Gastroesophageal sphincter (tissue), 4 donors: ENCODE data around the gene CDK5R1. TPM values are rescaled to one million over a fixed set of nuclear protein-coding genes. Genes with fewer than 3 reads are reported as not detected.
"Not testable (repeated sequence)": the region's sequence is repeated elsewhere in the genome, so short reads cannot be mapped to it uniquely, and the experiment has no call there.

Experiments
- ATAC-seq: fragments of 150-250 bp; one replicate; pipeline ENCODE4 v1.9.1; 2016; ENCODE audit warnings: mild to moderate bottlenecking, moderate library complexity
- H3K27ac ChIP-seq, 4 donors: fragments of 200-600 bp; sonication (generic) in 3 of 4; 1 replicate in 3 of 4; 2 replicates in 1 of 4; pipeline ENCODE4 v1.5.1; 2016 to 2019
- H3K27me3 ChIP-seq: fragments of 200-600 bp; sonication (generic); one replicate; pipeline ENCODE4 v1.5.1; 2019
- H3K36me3 ChIP-seq, 2 donors: fragments of 200-600 bp; sonication (generic); one replicate each; pipeline ENCODE4 v1.5.1; 2019; ENCODE audit warnings: control low read depth in 1 of 2
- H3K4me1 ChIP-seq, 3 donors: fragments of 200-600 bp; sonication (generic); 1 replicate in 2 of 3; 2 replicates in 1 of 3; pipeline ENCODE4 v1.5.1; 2016 to 2019; ENCODE audit warnings: control low read depth in 2 of 3
- H3K4me3 ChIP-seq, 2 donors: fragments of 200-600 bp; sonication (generic); one replicate each; pipeline ENCODE4 v1.5.1; 2019; ENCODE audit warnings: mild to moderate bottlenecking in 1 of 2, moderate library complexity in 1 of 2
- H3K9me3 ChIP-seq, 3 donors: fragments of 200-600 bp; sonication (generic); one replicate each; pipeline ENCODE4 v1.5.1; 2017 to 2019; ENCODE audit warnings: control low read depth in 2 of 3
- EP300 ChIP-seq: sonication (generic); formaldehyde crosslinking; IDR thresholded peaks from one replicate; pipeline ENCODE4 v1.6.1; 2017; ENCODE audit warnings: antibody characterized with exemption, mild to moderate bottlenecking
- POLR2A ChIP-seq, 2 donors: fragments of 450-650 bp; IDR thresholded peaks; one replicate each; pipeline ENCODE4 v1.6.1; 2017; ENCODE audit warnings: antibody characterized with exemption in 2 of 2, mild to moderate bottlenecking in 2 of 2, moderate library complexity in 1 of 2
- POLR2AphosphoS5 ChIP-seq: sonication (generic); formaldehyde crosslinking; IDR thresholded peaks from one replicate; pipeline ENCODE4 v1.6.1; 2017; ENCODE audit warnings: antibody characterized with exemption
- WGBS, 2 donors: methylation state at CpG; one replicate each; pipeline ENCODE4 v1.1.5; 2018; ENCODE audit warnings: low coverage in 1 of 2; 5-methylcytosine and 5-hydroxymethylcytosine counted together
- total RNA-seq, 4 donors: library from RNA; depleted of rRNA; stranded (reverse); fragments of >200 nt; gene quantifications; one replicate each; pipeline ENCODE4 v1.1.0, GENCODE V29; 2016
- TF ChIP-seq, protein P1 (sequence below), 4 experiments: fragments of 200-600 bp in 2 of 4; fragments of 450-650 bp in 2 of 4; sonication (generic) in 1 of 4; IDR thresholded peaks; one replicate each; pipeline ENCODE4 v1.5.1; 2017 to 2019; ENCODE audit warnings: antibody characterized with exemption in 4 of 4, mild to moderate bottlenecking in 2 of 4, moderate library complexity in 2 of 4

Gene CDK5R1
- total RNA-seq, 4 donors from 2014 or later: 0.54 to 1.5 (median 1.0) TPM; not detected in 1

DNA sequence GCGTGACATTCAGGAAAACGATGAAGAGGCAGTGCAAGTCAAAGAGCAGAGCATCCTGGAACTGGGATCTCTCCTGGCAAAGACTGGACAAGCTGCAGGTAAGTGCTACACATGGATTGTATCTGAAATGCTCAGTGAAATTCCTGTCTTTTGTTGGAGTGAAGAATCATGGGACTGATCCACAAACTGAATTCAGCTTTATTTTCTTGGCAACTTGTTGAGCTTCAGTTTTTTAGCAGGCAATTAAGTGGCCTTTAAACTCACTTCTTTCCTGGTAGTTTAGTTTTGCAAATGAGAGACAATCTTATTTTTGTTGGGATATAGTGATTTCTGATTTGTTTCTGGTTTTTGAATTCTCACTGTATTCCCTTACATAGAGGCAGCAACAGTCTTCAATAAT is 39.8 kb upstream of the CDK5R1 start:
- TF ChIP-seq EP300 (no peak), POLR2AphosphoS5 (no peak), POLR2A (IDR thresholded peaks at IDR 0.05) (no peak)
- TF ChIP-seq, protein P1, sequence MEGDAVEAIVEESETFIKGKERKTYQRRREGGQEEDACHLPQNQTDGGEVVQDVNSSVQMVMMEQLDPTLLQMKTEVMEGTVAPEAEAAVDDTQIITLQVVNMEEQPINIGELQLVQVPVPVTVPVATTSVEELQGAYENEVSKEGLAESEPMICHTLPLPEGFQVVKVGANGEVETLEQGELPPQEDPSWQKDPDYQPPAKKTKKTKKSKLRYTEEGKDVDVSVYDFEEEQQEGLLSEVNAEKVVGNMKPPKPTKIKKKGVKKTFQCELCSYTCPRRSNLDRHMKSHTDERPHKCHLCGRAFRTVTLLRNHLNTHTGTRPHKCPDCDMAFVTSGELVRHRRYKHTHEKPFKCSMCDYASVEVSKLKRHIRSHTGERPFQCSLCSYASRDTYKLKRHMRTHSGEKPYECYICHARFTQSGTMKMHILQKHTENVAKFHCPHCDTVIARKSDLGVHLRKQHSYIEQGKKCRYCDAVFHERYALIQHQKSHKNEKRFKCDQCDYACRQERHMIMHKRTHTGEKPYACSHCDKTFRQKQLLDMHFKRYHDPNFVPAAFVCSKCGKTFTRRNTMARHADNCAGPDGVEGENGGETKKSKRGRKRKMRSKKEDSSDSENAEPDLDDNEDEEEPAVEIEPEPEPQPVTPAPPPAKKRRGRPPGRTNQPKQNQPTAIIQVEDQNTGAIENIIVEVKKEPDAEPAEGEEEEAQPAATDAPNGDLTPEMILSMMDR (IDR thresholded peaks at IDR 0.05): no peak
- no peak for ATAC-seq
- WGBS, 2 donors: 54 to 81% methylated on average over 2 of the region's 2 CpGs
- H3K36me3 ChIP-seq: peaks cover 5 to 50% of the 10 kb centered on the region in 2 donors
- H3K27me3 ChIP-seq: no peaks in the 10 kb centered on the region
- no peaks in the 10 kb centered on the region for H3K9me3 ChIP-seq
- H3K4me1 ChIP-seq: peaks cover 5 to 31% (median 9%) of the 10 kb centered on the region in 3 donors
- no peak overlapping the region for H3K4me3 ChIP-seq
- H3K27ac ChIP-seq: no peak overlapping the region

DNA sequence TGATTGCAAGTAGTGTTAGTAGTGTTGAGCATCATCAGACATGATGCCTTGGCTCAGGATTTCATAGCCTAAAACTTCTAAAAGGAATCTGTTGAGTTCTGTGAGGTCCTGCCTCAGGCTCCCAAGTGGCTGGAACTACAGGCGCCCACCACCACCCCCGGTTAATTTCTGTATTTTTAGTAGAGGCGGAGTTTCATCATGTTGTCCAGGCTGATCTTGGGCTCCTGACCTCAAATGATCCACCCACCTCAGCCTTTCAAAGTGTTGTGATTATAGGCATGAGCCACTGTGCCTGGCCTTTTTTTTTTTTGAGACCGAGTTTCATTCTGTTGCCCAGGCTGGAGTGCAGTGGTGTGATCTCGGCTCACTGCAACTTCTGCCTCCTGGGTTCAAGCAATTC is 36.8 kb upstream of the CDK5R1 start:
- H3K27ac ChIP-seq: no peak overlapping the region
- WGBS, 2 donors: 95% methylated on average over 3 of the region's 5 CpGs; no CpG with 5 or more reads in 1 of the 2 donors
- no peak for ATAC-seq
- peaks cover 5 to 22% (median 7%) of the 10 kb centered on the region in 3 donors for H3K4me1 ChIP-seq
- TF ChIP-seq, protein P1 (IDR thresholded peaks at IDR 0.05): no peak
- TF ChIP-seq POLR2AphosphoS5 (no peak), POLR2A (IDR thresholded peaks at IDR 0.05) (no peak), EP300 (no peak)
- H3K4me3 ChIP-seq: no peak overlapping the region
- peaks cover 5 to 81% of the 10 kb centered on the region in 2 donors for H3K36me3 ChIP-seq
- H3K9me3 ChIP-seq: no peaks in the 10 kb centered on the region
- no peaks in the 10 kb centered on the region for H3K27me3 ChIP-seq

DNA sequence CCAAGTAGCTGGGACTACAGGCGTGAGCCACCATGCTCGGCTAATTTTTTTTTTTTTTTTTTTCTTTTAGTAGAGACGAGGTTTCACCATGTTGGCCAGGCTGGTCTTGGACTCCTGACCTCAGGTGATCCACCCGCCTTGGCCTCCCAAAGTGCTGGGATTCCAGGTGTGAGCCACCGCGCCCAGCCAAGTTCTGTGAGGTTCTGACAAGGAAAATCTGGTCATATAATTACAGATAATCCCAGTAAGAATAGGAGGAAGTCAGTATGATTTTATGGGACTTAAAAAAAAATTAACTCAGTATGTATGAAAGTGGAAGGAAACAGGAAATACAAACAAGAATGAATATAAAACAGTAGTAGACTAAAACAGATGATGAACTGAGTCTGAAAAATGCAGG is 36.4 kb upstream of the CDK5R1 start:
- ATAC-seq, H3K27ac ChIP-seq, H3K27me3 ChIP-seq, H3K9me3 ChIP-seq, H3K4me3 ChIP-seq: not testable (repeated sequence)
- Histone ChIP-seq H3K4me1 (peaks cover 5 to 18% (median 7%) of the 10 kb centered on the region in 3 donors), H3K36me3 (peaks cover 5 to 85% of the 10 kb centered on the region in 2 donors)
- 100% methylated on average over 2 of the region's 6 CpGs; no CpG with 5 or more reads in 1 of the 2 donors for WGBS, 2 donors

DNA sequence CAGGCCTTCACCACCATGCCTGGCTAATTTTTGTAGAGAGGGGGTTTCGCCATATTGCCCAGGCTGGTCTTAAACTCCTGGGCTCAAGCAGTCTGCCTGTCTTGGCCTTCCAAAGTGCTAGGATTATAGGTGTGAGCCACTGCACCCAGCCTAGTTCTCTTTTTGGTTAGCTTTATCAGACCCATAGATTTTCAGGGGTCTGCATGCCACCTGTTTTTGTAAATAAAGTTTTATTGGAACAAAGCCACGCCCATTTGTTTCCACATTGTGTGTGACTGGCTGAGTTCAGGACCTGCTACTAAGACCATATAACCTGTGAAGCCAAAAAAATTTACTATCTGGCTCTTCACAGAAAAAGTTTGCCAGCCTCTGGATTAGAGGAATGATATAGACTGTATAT is 34.9 kb upstream of the CDK5R1 start:
- Histone ChIP-seq H3K9me3 (no peaks in the 10 kb centered on the region), H3K27me3 (no peaks in the 10 kb centered on the region), H3K4me3 (no peak overlapping the region), H3K27ac (no peak overlapping the region), H3K4me1 (peaks cover 0 to 3% (median 0%) of the 10 kb centered on the region in 3 donors), H3K36me3 (peaks cover 5 to 99% of the 10 kb centered on the region in 2 donors)
- 80 to 88% methylated on average over 1 to 2 of the region's 2 CpGs for WGBS, 2 donors
- TF ChIP-seq POLR2A (IDR thresholded peaks at IDR 0.05) (no peak), EP300 (no peak), POLR2AphosphoS5 (no peak)
- TF ChIP-seq, protein P1 (IDR thresholded peaks at IDR 0.05): no peak
- no peak for ATAC-seq

DNA sequence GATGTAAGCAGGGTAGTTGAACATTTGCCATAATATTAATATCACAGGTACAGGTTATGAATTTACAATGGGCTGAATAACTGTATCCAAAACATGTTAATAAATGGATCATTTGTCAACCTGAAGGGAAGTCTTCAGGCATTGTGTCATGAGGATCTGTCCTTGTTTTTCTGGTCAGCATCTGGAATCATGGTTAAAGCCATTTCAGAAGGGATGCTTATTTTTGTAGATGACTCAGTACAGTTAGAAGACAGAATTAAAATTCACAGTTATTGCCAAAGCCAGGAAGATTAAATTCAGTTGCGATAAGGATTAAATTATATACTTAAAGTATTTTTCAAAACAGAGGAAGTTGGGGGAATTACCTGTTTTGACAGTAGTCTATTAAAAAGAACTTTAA is 34.5 kb upstream of the CDK5R1 start:
- Histone ChIP-seq H3K4me3 (no peak overlapping the region), H3K36me3 (peaks cover 5 to 99% of the 10 kb centered on the region in 2 donors), H3K27ac (no peak overlapping the region), H3K4me1 (no peaks in the 10 kb centered on the region), H3K9me3 (no peaks in the 10 kb centered on the region), H3K27me3 (no peaks in the 10 kb centered on the region)
- 74 to 94% methylated on average over 1 of the region's 1 CpG for WGBS, 2 donors
- no peak for TF ChIP-seq EP300
- TF ChIP-seq POLR2AphosphoS5: no peak
- TF ChIP-seq POLR2A (IDR thresholded peaks at IDR 0.05): no peak
- TF ChIP-seq, protein P1 (IDR thresholded peaks at IDR 0.05): no peak
- no peak for ATAC-seq
